ENCODE results near the gene SMIM10L1. TPM values are rescaled to one million over a fixed set of nuclear protein-coding genes. Genes with fewer than 3 reads are reported as not detected.

SMIM10L1 gene
- polyA plus RNA-seq, 12 donors = 8.5 to 17.3 (median 13.2) TPM; not detected in 1

DNA sequence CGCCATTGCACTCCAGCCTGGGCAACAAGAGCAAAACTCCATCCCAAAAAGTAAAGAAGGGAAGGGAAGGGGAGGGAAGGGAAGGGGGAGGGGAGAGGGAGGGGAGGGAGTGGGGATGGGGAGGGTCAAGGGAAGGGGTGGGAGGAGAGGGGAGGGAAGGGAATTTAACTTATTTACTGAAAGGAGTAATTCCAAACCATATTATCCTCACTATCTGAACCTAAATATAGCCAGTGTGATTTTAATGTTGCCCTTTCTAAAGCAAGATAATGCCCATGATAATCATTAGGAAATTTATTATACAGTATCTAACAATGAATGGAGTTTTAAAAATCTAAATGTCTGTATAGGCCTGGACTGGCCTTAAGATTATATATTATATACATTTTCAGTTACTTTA, 7.3 kb downstream of the SMIM10L1 start:
- DNase-seq = no peak

DNA sequence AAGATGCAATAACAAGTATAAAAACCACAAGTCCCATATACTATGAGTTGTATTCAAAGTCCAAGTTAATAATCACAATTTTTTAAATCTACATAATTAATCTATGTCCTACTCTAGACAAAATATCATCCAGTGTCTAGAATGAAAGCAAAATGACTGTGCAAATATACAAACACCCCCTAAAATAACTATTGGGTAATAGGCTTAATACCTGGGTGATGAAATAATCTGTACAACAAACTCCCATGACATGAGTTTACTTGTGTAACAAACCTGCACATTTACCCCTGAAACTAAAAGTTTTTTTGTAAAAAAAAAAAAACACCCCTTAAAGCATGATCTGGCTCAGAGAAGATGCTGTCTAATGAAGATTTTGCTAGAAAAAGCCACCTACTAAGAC, 11.5 kb downstream of the SMIM10L1 start:
- no peak for DNase-seq

DNA sequence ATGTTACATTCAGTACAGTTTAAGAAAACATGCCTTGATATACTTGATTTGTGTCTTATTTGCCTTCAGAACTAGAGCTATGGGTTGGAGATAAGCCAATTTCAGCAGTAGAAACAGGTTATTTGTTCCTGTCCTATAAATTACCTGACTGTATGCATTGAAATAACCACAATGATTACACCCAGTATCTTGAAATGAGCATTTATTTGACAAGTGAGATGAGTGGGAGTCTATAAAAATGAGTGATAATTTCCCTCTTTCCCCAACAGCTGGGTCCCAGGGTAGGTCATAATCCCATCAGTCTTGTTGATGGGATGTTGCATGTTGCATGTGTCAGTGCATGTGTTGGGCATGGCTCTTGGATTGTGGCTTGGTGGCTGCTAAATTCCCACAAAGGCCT, 12.0 kb downstream of the SMIM10L1 start:
- no peak for DNase-seq

DNA sequence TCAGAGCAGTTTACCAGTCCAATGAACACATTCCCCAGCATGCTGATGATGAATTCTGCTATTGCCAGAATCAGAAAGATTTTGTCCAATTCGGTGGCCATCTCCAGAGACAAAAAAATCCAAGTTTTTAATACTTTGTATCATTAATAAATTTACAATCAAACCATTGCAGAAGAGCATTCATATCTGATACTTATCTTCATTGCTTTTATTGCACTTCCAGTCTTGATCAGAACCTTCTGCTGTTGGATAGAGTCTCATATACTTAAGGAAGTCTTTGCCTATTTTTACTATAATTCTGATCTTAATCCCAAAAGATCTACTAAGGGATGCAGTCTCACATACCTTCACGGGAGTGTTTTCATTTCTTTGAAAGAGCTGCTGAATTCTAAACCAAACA, 15.8 kb downstream of the SMIM10L1 start, which contains the start of gene TAS2R42:
Gene TAS2R42 (minus strand): TSS at position 101 of the 400 bp plus-strand sequence. CDS start 0 bp downstream, at position 101.
- DNase-seq = no peak

DNA sequence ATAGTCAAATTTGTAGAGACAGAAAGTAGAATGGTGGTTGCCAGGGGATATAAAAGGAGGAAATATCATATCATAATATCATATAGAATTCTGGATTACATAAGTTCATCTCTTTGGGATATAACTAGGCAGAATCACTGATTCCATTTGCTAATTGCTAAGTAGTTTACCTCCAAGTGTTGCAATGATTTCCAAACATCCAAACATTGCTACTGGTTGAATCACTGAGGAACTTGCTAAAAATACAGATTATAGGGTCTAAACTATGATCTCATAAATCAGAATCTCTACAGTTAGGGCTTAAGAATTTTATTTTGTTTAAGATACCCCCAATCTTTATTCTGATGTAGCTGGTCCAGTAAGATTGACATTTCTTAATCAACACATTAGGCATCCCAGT, 31.8 kb downstream of the SMIM10L1 start:
- DNase-seq = no peak

DNA sequence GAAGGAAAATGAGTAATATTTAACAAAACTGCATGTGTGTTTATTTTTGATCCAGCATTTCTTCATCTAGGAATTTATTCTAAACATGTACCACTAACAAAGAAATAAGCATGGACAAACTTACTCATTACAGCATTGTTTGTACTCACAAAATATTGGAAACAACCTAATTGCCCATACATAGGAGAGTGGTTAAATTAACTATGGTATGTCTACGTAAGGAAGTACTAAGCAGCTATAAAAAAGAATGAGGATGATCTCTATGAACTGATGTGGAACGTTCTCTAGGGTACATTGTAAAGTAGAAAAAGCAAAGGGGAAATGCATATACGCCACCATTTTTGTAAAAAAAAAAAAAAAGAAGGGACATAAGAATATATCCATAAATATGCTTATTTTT, 33.2 kb downstream of the SMIM10L1 start:
- no peak for DNase-seq

DNA sequence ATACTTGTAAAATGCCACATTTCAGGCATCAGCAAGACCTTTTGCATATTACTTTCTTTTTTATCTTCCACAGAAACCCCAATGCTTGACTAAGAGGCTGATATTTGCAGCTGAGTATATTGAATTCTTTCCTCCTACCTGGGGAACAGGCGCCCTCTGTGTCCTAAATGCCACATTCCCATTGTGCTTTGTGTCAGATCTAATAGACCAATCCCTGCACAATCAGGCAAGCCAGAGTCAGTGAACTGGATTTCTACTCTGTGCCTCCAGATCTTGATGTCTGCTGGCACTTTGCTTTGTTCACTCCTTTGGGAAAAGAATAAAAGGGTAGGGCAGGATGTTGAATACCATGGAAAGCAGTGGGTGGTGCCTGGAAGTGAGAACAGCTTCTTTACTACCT, 38.1 kb downstream of the SMIM10L1 start:
- DNase-seq = no peak

Other genes starting within 250 kb of the SMIM10L1 start
- gene PRH2, start 242.0 kb upstream of the SMIM10L1 start, polyA plus RNA-seq (ENCODE audit: insufficient read length in 12 of 12) = under 1 TPM in 3 of 12 donors, not detected in 9; 0.26 to 0.45 (median 0.37) TPM
- gene TAS2R14, start 231.9 kb upstream of the SMIM10L1 start, polyA plus RNA-seq (ENCODE audit: insufficient read length in 12 of 12) = 1 to 10 TPM in 10 of 12 donors, not detected in 2; 1.8 to 6.2 (median 3.3) TPM
- gene TAS2R50, start 184.3 kb upstream of the SMIM10L1 start, polyA plus RNA-seq (ENCODE audit: insufficient read length in 12 of 12) = under 1 TPM in 1 of 12 donors, not detected in 11; 0.19 TPM
- gene TAS2R20, start 172.9 kb upstream of the SMIM10L1 start, polyA plus RNA-seq (ENCODE audit: insufficient read length in 12 of 12) = 1 to 10 TPM in 6 of 12 donors, under 1 TPM in 4, not detected in 2; 0.54 to 3.7 (median 1.6) TPM
- 1 to 10 TPM in 8 of 12 donors, under 1 TPM in 2, not detected in 2; 0.50 to 3.4 (median 1.3) TPM for gene TAS2R19, start 148.6 kb upstream of the SMIM10L1 start, polyA plus RNA-seq (ENCODE audit: insufficient read length in 12 of 12)
- 1 to 10 TPM in 5 of 12 donors, under 1 TPM in 5, not detected in 2; 0.63 to 2.3 (median 1.0) TPM for gene TAS2R31, start 139.8 kb upstream of the SMIM10L1 start, polyA plus RNA-seq (ENCODE audit: insufficient read length in 12 of 12)
- gene TAS2R46, start 108.9 kb upstream of the SMIM10L1 start, polyA plus RNA-seq (ENCODE audit: insufficient read length in 12 of 12) = under 1 TPM in 2 of 12 donors, not detected in 10; 0.24 to 0.28 TPM
- gene TAS2R43, start 78.9 kb upstream of the SMIM10L1 start, polyA plus RNA-seq (ENCODE audit: insufficient read length in 12 of 12) = under 1 TPM in 7 of 12 donors, not detected in 5; 0.18 to 0.39 (median 0.21) TPM
- under 1 TPM in 5 of 12 donors, not detected in 7; 0.10 to 0.33 (median 0.23) TPM for gene TAS2R30, start 36.5 kb upstream of the SMIM10L1 start, polyA plus RNA-seq (ENCODE audit: insufficient read length in 12 of 12)
- not detected for gene TAS2R42, start 15.7 kb downstream of the SMIM10L1 start, polyA plus RNA-seq (ENCODE audit: insufficient read length in 12 of 12)
- gene PRB3, start 98.5 kb downstream of the SMIM10L1 start, polyA plus RNA-seq (ENCODE audit: insufficient read length in 12 of 12) = not detected
- gene PRB4, start 139.2 kb downstream of the SMIM10L1 start, polyA plus RNA-seq (ENCODE audit: insufficient read length in 12 of 12) = not detected
- gene PRB2, start 224.4 kb downstream of the SMIM10L1 start, polyA plus RNA-seq (ENCODE audit: insufficient read length in 12 of 12) = not detected

Data from muscle of arm (tissue), 12 donors.